HG02981 (cell line): Measurements from ENCODE around the gene BAHD1.
"Not testable (repeated sequence)": the region's sequence is repeated elsewhere in the genome, so short reads cannot be mapped to it uniquely, and the experiment has no call there.

ENCODE experiments used
- ATAC-seq: cut with Tn5 transposase; IDR thresholded peaks from one replicate; pipeline ENCODE4 v1.9.1; 2021; ENCODE audit warnings: mild to moderate bottlenecking, moderate library complexity; ENCODE audit not compliant: unreplicated experiment

Gene BAHD1

GRCh38 chr15:40443255-40443654 is 2.5 kb downstream of the BAHD1 start:
- no peak for ATAC-seq

GRCh38 chr15:40443846-40444245 is 3.1 kb downstream of the BAHD1 start:
- ATAC-seq, result no peak

GRCh38 chr15:40444736-40445135 is 4.0 kb downstream of the BAHD1 start:
- ATAC-seq, result no peak

- no peak for ATAC-seq
Measured at GRCh38 chr15:40445421-40445922, 4.7 kb downstream of the BAHD1 start.

- no peak for ATAC-seq
Measured at GRCh38 chr15:40446144-40446543, 5.4 kb downstream of the BAHD1 start.

GRCh38 chr15:40448354-40448753 is 7.6 kb downstream of the BAHD1 start:
- no peak for ATAC-seq

- ATAC-seq, result no peak
Measured at GRCh38 chr15:40449275-40449674, 8.5 kb downstream of the BAHD1 start.

GRCh38 chr15:40450047-40450446 is 9.3 kb downstream of the BAHD1 start:
- ATAC-seq, result no peak

GRCh38 chr15:40451527-40452158 is 10.9 kb downstream of the BAHD1 start:
- no peak for ATAC-seq

- ATAC-seq, result no peak
Measured at GRCh38 chr15:40452296-40453090, 11.7 kb downstream of the BAHD1 start.

GRCh38 chr15:40453941-40454340 is 13.2 kb downstream of the BAHD1 start:
- ATAC-seq, result not testable (repeated sequence)

GRCh38 chr15:40454904-40455391 is 14.2 kb downstream of the BAHD1 start:
- no peak for ATAC-seq

- no peak for ATAC-seq
Measured at GRCh38 chr15:40456299-40456712, 15.6 kb downstream of the BAHD1 start.

GRCh38 chr15:40456738-40457137 is 16.0 kb downstream of the BAHD1 start:
- ATAC-seq, result no peak

GRCh38 chr15:40458495-40459371 is 18.0 kb downstream of the BAHD1 start:
- ATAC-seq, result no peak

GRCh38 chr15:40459391-40460015 is 18.8 kb downstream of the BAHD1 start:
- ATAC-seq, result no peak

- ATAC-seq, result no peak
Measured at GRCh38 chr15:40460404-40460803, 19.7 kb downstream of the BAHD1 start.

GRCh38 chr15:40461958-40462357 is 21.2 kb downstream of the BAHD1 start:
- ATAC-seq, result no peak

- no peak for ATAC-seq
Measured at GRCh38 chr15:40463279-40463678, 22.5 kb downstream of the BAHD1 start.

GRCh38 chr15:40463886-40464545 is 23.3 kb downstream of the BAHD1 start:
- ATAC-seq, result no peak
